Metanephros (tissue), 2 donors: ENCODE data around the gene CSMD2. TPM values are rescaled to one million over a fixed set of nuclear protein-coding genes. Genes with fewer than 3 reads are reported as not detected.

ENCODE experiments used
- small RNA-seq: library from RNA; depleted of rRNA; stranded (forward); fragments of <200 nt; gene quantifications from one replicate; pipeline ENCODE3, GENCODE V24; 2014; ENCODE audit warnings: low replicate concordance
- total RNA-seq: library from RNA; depleted of rRNA; stranded (reverse); fragments of >200 nt; gene quantifications from one replicate; pipeline ENCODE4 v1.2.3, GENCODE V29; 2014

Gene CSMD2
- total RNA-seq, result 0.70 TPM

DNA sequence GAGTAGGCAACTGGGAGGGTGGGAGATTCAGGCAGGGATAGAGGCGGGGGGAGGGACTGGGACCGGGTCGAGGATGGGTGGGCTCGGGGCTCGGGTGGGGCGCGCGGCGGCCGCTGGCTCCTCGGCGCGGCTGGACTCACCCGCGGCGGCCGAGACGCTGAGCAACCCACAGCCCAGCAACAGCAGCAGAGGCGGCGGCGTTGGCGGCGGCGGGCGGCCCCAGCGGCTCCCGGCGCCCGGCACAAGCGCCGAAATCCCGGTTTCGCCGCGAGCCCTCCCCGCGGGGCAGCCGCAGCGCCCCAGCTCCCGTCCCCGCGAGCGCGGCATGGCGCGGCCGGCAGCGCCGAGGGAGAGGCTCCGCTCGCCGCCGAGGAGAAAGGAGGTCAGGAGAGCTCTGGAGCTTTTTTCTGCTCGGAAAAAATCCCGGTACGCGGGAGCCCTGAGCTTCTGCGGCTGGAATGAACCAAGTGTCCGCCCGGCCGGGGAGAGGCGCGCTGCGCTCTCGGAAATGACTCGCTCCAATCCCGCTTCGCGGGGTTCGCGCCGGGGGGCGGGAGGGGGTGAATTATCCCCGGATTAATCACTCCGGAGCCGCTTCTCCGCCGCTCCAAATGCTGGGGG, at the start of gene CSMD2:
CSMD2 (minus strand) TSS at position 460 of the 621 bp plus-strand sequence; CDS start at position 327, 133 bp downstream.

DNA sequence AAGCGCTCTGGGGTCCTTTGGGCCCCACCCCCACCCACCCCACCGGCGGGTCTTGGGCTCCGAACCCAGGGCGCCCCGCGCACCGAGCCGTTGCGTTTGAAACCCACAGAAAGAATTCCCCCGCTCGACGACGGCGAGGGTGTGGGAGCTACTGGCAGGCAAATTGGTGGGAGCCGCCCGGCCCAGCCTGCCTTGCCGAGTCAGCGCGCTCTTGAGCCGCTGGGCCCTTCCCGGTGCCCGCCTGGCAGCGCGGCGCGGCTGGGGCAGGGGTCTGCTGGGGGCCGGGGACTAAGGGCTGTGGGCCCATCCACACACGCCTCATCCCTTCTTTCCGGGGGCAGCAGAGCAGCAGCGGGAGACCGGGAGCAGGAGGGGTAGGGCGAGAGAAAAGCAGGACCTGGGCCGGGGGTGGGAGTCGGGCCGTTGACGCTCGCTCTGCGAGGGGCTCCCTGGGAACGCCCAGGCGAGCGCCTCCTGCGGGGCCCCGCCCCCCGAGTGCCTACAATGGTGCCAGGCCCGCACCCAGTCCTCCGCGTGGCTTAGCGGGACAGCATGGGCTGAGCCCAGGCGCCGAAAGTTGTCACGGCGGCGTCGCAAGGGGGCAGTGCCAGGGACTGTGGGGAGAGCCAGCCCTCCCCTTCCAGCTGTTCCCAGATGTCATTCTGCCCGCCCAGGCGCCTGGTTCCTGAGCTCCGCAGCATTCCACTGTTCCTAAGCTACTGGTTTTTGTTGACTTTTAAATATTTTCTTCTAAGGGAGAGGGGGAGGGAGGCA, 12.0 kb upstream of the CSMD2 start, which contains the start of gene C1orf94:
C1orf94 (plus strand) TSS at position 78 of the 774 bp plus-strand sequence. CDS start 883 bp downstream, outside the sequence.

DNA sequence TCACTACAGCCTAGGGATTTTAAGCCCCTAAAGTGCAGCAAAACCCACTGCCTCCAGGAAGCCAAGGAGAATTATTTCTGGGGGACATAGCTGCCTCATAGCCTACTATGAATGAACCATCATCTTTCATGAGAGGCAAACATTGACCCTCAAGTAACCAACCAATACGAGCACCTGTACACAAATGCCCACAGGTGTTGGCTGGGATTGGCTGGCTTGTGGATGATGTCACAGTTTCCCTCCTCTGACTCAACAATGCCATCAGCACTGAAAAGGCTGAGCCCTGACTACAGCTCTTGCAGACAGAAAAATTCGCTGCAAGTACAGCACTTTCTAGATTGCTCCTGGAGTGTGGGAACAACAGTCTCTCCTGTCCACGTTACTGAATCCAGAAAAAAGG, 301.3 kb downstream of the CSMD2 start, which contains the start of gene HMGB4:
HMGB4 (plus strand) TSS at position 301 of the 400 bp plus-strand sequence. CDS start 113 bp downstream, outside the sequence.

DNA sequence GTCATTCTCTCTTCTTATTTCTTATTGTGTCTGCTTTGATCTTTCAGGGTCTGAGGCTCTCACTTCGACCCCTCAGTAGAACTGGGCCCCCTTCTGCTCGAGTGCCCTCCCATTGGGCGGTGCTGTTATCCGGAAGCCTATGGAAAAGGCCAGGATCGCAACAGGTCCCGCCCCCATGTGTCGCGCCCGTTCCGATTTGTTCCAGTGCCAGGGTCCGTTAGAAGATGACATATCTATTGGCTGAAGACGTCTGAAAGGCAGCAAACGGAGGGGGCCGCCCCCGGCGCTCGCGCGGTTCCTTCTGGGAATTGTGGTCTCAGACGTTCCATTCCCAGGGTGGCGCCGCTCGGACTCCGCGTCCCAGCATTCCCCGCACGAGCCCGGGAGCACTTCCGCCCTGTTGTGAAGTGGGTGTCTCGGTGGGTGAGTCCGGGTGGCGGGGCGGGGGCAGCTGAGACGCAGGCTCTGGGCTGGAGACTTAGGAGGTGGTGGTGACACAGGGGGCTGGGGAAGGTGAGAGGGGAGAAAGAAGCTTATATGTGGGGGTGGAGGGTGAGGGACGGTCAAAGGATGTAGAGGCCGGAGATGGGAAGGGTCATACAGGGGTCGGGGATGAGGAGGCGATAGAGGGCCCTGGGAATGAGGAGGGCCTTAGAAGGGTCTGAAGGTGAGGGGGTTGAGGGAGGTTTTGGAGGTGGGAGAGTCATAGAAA, 692.6 kb downstream of the CSMD2 start, which contains the start of gene ZSCAN20:
ZSCAN20 (plus strand) TSS at position 377 of the 712 bp plus-strand sequence. CDS start 6,644 bp downstream, outside the sequence.

Small RNAs within 50 kb of the gene (small RNA-seq; reads per million reads assigned to genes)
- not detected for gene RNA5SP42

Other genes with a start within 250 kb of the CSMD2 start
- not detected for gene C1orf94, start 11.7 kb upstream of the CSMD2 start, total RNA-seq